ELR (cell line): ENCODE data around the gene EIF2B4.

Experiments
- DNase-seq: peaks from one replicate; pipeline ENCODE4 v3.0.0-alpha.2; 2015; ENCODE audit warnings: low read depth

The EIF2B4 gene

GRCh38 chr2:27370026-27370815 is at the start of gene EIF2B4, which contains the start of gene SNX17:
Gene EIF2B4 (minus strand): TSS chr2:27370338. CDS start chr2:27370314, 24 bp downstream.
Gene SNX17 (plus strand): TSS chr2:27370616. CDS start chr2:27370744, 128 bp downstream.
- peak; percentile 98 for DNase-seq

GRCh38 chr2:27416151-27416550 is 46.0 kb upstream of the EIF2B4 start:
- DNase-seq: no peak

GRCh38 chr2:27412419-27413152 is 42.4 kb upstream of the EIF2B4 start:
- no peak for DNase-seq

GRCh38 chr2:27409321-27410073 is 39.4 kb upstream of the EIF2B4 start, which contains the start of gene PPM1G:
Gene PPM1G (minus strand): TSS chr2:27409591. CDS start chr2:27409422, 169 bp downstream.
- peak; percentile 94 for DNase-seq

GRCh38 chr2:27408601-27409320 is 38.6 kb upstream of the EIF2B4 start:
- peak; percentile 55 for DNase-seq

- peak; percentile 79 for DNase-seq
These were observed 37.8 kb upstream of the EIF2B4 start for GRCh38 chr2:27407798-27408491.

GRCh38 chr2:27400348-27401135 is 30.4 kb upstream of the EIF2B4 start:
- no peak for DNase-seq

- no peak for DNase-seq
These were observed 28.8 kb upstream of the EIF2B4 start for GRCh38 chr2:27398962-27399361.

GRCh38 chr2:27393225-27393624 is 23.1 kb upstream of the EIF2B4 start:
- DNase-seq: no peak

GRCh38 chr2:27390822-27391679 is 20.9 kb upstream of the EIF2B4 start:
- no peak for DNase-seq

GRCh38 chr2:27381577-27382181 is 11.5 kb upstream of the EIF2B4 start:
- no peak for DNase-seq

- peak; percentile 91 for DNase-seq
These were observed 10.7 kb upstream of the EIF2B4 start, which contains the start of gene ZNF513 for GRCh38 chr2:27380626-27381545. Gene ZNF513 (minus strand): TSS chr2:27380734. CDS start chr2:27380526, 208 bp downstream.

GRCh38 chr2:27379836-27380625 is 9.9 kb upstream of the EIF2B4 start:
- DNase-seq: peak; percentile 73

- DNase-seq: no peak
These were observed 9.3 kb upstream of the EIF2B4 start for GRCh38 chr2:27379383-27379835.

- DNase-seq: no peak
These were observed 8.7 kb upstream of the EIF2B4 start for GRCh38 chr2:27378809-27379290.

GRCh38 chr2:27378096-27378808 is 8.1 kb upstream of the EIF2B4 start:
- DNase-seq: peak; percentile 29
